HepG2 (cell line): ENCODE data around the gene SETD5. TPM values are rescaled to one million over a fixed set of nuclear protein-coding genes. Genes with fewer than 3 reads are reported as not detected.

ENCODE experiments used
- BCL6 ChIP-seq: IDR thresholded peaks from 2 replicates; pipeline ENCODE4 v1.6.1; 2016; ENCODE audit warnings: missing genetic modification reagents, missing compliant biosample characterization
- EED ChIP-seq: sonication (generic); formaldehyde crosslinking; IDR thresholded peaks from 2 replicates; pipeline ENCODE4 v1.5.0; 2020; ENCODE audit warnings: mild to moderate bottlenecking, missing genetic modification reagents
- FOXC1 ChIP-seq: sonication (generic); formaldehyde crosslinking; IDR thresholded peaks from 2 replicates; pipeline ENCODE4 v1.8.0; 2022; ENCODE audit warnings: mild to moderate bottlenecking, missing genetic modification reagents, borderline replicate concordance
- GATAD2A ChIP-seq: IDR thresholded peaks from 2 replicates; pipeline ENCODE4 v1.6.1; 2016
- IKZF4 ChIP-seq: sonication (generic); formaldehyde crosslinking; IDR thresholded peaks from 2 replicates; pipeline ENCODE4 v1.5.1; 2020; ENCODE audit warnings: borderline replicate concordance, mild to moderate bottlenecking, low read depth, missing genetic modification reagents; ENCODE audit errors: not compliant biosample characterization
- MED13 ChIP-seq: sonication (generic); formaldehyde crosslinking; IDR thresholded peaks from 2 replicates; pipeline ENCODE4 v1.5.0; 2020; ENCODE audit warnings: missing genetic modification reagents
- MTERF4 ChIP-seq: sonication (generic); formaldehyde crosslinking; IDR thresholded peaks from 2 replicates; pipeline ENCODE4 v1.8.0; 2023; ENCODE audit warnings: mild to moderate bottlenecking, missing genetic modification reagents
- NPAS2 ChIP-seq: sonication (generic); formaldehyde crosslinking; IDR thresholded peaks from 2 replicates; pipeline ENCODE4 v1.8.0; 2022; ENCODE audit warnings: mild to moderate bottlenecking, missing genetic modification reagents, borderline replicate concordance
- RARA ChIP-seq: IDR thresholded peaks from 2 replicates; pipeline ENCODE4 v1.6.1; 2016; ENCODE audit warnings: missing genetic modification reagents, missing compliant biosample characterization
- REXO4 ChIP-seq: sonication (generic); formaldehyde crosslinking; IDR thresholded peaks from 2 replicates; pipeline ENCODE4 v1.8.0; 2022; ENCODE audit warnings: missing genetic modification reagents, mild to moderate bottlenecking, borderline replicate concordance
- SPEN ChIP-seq: sonication (generic); formaldehyde crosslinking; IDR thresholded peaks from 2 replicates; pipeline ENCODE4 v1.5.1; 2020; ENCODE audit warnings: low read depth, mild to moderate bottlenecking, missing genetic modification reagents
- ZNF18 ChIP-seq: sonication (generic); formaldehyde crosslinking; IDR thresholded peaks from 2 replicates; pipeline ENCODE4 v1.8.0; 2022; ENCODE audit warnings: mild to moderate bottlenecking, missing genetic modification reagents; ENCODE audit not compliant: insufficient replicate concordance
- ZNF274 ChIP-seq: sonication (generic); formaldehyde crosslinking; IDR thresholded peaks from 2 replicates; pipeline ENCODE4 v1.5.1; 2020; ENCODE audit warnings: mild to moderate bottlenecking, missing genetic modification reagents
- ZNF350 ChIP-seq: sonication (generic); formaldehyde crosslinking; IDR thresholded peaks from 2 replicates; pipeline ENCODE4 v1.4.0; 2020; ENCODE audit warnings: mild to moderate bottlenecking, low read depth, missing genetic modification reagents, borderline replicate concordance
- ZNF441 ChIP-seq: sonication (generic); formaldehyde crosslinking; IDR thresholded peaks from 2 replicates; pipeline ENCODE4 v1.7.0; 2021; ENCODE audit warnings: missing genetic modification reagents, borderline replicate concordance
- ZNF446 ChIP-seq: sonication (generic); formaldehyde crosslinking; IDR thresholded peaks from 2 replicates; pipeline ENCODE4 v1.5.0; 2020; ENCODE audit warnings: mild to moderate bottlenecking, missing genetic modification reagents
- ZNF547 ChIP-seq: sonication (generic); formaldehyde crosslinking; IDR thresholded peaks from 2 replicates; pipeline ENCODE4 v1.5.1; 2020; ENCODE audit warnings: mild to moderate bottlenecking, missing genetic modification reagents
- ZNF562 ChIP-seq: sonication (generic); formaldehyde crosslinking; IDR thresholded peaks from 2 replicates; pipeline ENCODE4 v1.8.0; 2022; ENCODE audit warnings: missing genetic modification reagents, borderline replicate concordance
- ZNF703 ChIP-seq: sonication (generic); formaldehyde crosslinking; IDR thresholded peaks from 2 replicates; pipeline ENCODE4 v1.5.1; 2020; ENCODE audit warnings: missing genetic modification reagents, mild to moderate bottlenecking, moderate library complexity, borderline replicate concordance
- polyA plus RNA-seq, 8 experiments: library from polyadenylated mRNA; depleted of rRNA in 3 of 8; stranded (reverse) in 7 of 8; unstranded in 1 of 8; fragments of >200 nt; fragmentation: Illumina TruSeq in 4 of 8; extraction: Trizol in 4 of 8; gene quantifications; 2 replicates each; pipeline versions ENCODE4 v1.2.1 to v1.2.3, GENCODE V29; 2011 to 2016; ENCODE audit warnings: low read depth in 4 of 8, missing spikeins in 1 of 8, mixed read lengths in 1 of 8; ENCODE audit not compliant: insufficient read depth in 1 of 8
- total RNA-seq, 5 experiments: library from RNA; depleted of rRNA; stranded (reverse); fragments of >200 nt; fragmentation: Illumina TruSeq; extraction: Trizol; gene quantifications; 2 replicates each; pipeline ENCODE4 v1.2.3, GENCODE V29; 2016; ENCODE audit warnings: low read depth in 1 of 5
- TF ChIP-seq, protein P1 (sequence below): sonication (generic); formaldehyde crosslinking; IDR thresholded peaks from 2 replicates; pipeline ENCODE4 v1.5.1; 2020; ENCODE audit warnings: mild to moderate bottlenecking, missing genetic modification reagents

SETD5 gene
- total and polyA plus RNA-seq, 2 of the 13 experiments (the other 11 are each of a cell fraction or from before 2014, with no cell fraction given): 46.8 to 95.8 TPM

- 0 out of 2 replicates have a peak, but pooled peaks have one; percentile 36 for TF ChIP-seq ZNF547 (CRISPR knock-in tag)
- TF ChIP-seq ZNF446 (CRISPR knock-in tag): peak; percentile 5; the same call in 1 of the 2 replicates
- peak; percentile 43 for TF ChIP-seq IKZF4 (CRISPR knock-in tag)
- TF ChIP-seq BCL6 (CRISPR knock-in tag): no peak
- TF ChIP-seq MED13 (CRISPR knock-in tag): 0 out of 2 replicates have a peak, but pooled peaks have one; percentile 19
- TF ChIP-seq ZNF18 (CRISPR knock-in tag): peak; percentile 47
- TF ChIP-seq GATAD2A: no peak
- TF ChIP-seq EED (CRISPR knock-in tag): peak; percentile 38; the same call in 1 of the 2 replicates
- TF ChIP-seq NPAS2 (CRISPR knock-in tag): no peak
- 0 out of 2 replicates have a peak, but pooled peaks have one; percentile 30 for TF ChIP-seq ZNF441 (CRISPR knock-in tag)
- TF ChIP-seq ZNF562 (CRISPR knock-in tag): no peak
- TF ChIP-seq REXO4: peak; percentile 84; the same call in 1 of the 2 replicates
- no peak for TF ChIP-seq ZNF703 (CRISPR knock-in tag)
- TF ChIP-seq, protein P1, sequence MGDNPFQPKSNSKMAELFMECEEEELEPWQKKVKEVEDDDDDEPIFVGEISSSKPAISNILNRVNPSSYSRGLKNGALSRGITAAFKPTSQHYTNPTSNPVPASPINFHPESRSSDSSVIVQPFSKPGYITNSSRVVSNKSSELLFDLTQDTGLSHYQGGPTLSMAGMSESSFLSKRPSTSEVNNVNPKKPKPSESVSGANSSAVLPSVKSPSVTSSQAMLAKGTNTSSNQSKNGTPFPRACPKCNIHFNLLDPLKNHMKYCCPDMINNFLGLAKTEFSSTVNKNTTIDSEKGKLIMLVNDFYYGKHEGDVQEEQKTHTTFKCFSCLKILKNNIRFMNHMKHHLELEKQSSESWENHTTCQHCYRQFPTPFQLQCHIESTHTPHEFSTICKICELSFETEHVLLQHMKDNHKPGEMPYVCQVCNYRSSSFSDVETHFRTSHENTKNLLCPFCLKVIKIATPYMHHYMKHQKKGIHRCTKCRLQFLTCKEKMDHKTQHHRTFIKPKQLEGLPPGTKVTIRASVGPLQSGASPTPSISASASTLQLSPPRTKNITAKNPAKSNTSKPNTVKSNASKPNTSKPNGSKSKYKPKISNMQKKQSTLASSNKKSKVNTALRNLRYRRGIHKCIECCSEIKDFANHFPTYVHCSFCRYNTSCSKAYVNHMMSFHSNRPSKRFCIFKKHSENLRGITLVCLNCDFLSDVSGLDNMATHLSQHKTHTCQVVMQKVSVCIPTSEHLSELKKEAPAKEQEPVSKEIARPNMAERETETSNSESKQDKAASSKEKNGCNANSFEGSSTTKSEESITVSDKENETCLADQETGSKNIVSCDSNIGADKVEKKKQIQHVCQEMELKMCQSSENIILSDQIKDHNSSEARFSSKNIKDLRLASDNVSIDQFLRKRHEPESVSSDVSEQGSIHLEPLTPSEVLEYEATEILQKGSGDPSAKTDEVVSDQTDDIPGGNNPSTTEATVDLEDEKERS (CRISPR knock-in tag): peak; percentile 15; the same call in 1 of the 2 replicates
- 0 out of 2 replicates have a peak, but pooled peaks have one; percentile 6 for TF ChIP-seq RARA (CRISPR knock-in tag)
- TF ChIP-seq SPEN (CRISPR knock-in tag): peak; percentile 54; the same call in 1 of the 2 replicates
- TF ChIP-seq ZNF274 (CRISPR knock-in tag): peak; percentile 81; the same call in 1 of the 2 replicates
- peak; percentile 43; the same call in 1 of the 2 replicates for TF ChIP-seq FOXC1 (CRISPR knock-in tag)
- TF ChIP-seq ZNF350: peak; percentile 18; the same call in 1 of the 2 replicates
- 0 out of 2 replicates have a peak, but pooled peaks have one; percentile 38 for TF ChIP-seq MTERF4 (CRISPR knock-in tag)
Measured at GRCh38 chr3:9397906-9398699, 688 bp downstream of the SETD5 start (continued).
